Left renal pelvis (tissue), 4 donors: ENCODE results near the gene NBPF14. TPM values are rescaled to one million over a fixed set of nuclear protein-coding genes. Genes with fewer than 3 reads are reported as not detected.
A peak's percentile ranks its signal among the peaks of the same experiment; 100 is the strongest.
"Not testable (repeated sequence)": the region's sequence is repeated elsewhere in the genome, so short reads cannot be mapped to it uniquely, and the experiment has no call there.

ENCODE experiments used
- DNase-seq, 4 donors: peaks; one replicate each; pipeline ENCODE4 v3.0.0-alpha.2; 2013; ENCODE audit warnings: low read depth in 4 of 4, low spot score in 3 of 4
- polyA plus RNA-seq, 4 donors: library from polyadenylated mRNA; unstranded; fragments of 120-200 nt; gene quantifications; one replicate each; pipeline ENCODE4 v1.2.1, GENCODE V29; 2013; ENCODE audit not compliant: insufficient read length in 4 of 4

The NBPF14 gene, protein sequence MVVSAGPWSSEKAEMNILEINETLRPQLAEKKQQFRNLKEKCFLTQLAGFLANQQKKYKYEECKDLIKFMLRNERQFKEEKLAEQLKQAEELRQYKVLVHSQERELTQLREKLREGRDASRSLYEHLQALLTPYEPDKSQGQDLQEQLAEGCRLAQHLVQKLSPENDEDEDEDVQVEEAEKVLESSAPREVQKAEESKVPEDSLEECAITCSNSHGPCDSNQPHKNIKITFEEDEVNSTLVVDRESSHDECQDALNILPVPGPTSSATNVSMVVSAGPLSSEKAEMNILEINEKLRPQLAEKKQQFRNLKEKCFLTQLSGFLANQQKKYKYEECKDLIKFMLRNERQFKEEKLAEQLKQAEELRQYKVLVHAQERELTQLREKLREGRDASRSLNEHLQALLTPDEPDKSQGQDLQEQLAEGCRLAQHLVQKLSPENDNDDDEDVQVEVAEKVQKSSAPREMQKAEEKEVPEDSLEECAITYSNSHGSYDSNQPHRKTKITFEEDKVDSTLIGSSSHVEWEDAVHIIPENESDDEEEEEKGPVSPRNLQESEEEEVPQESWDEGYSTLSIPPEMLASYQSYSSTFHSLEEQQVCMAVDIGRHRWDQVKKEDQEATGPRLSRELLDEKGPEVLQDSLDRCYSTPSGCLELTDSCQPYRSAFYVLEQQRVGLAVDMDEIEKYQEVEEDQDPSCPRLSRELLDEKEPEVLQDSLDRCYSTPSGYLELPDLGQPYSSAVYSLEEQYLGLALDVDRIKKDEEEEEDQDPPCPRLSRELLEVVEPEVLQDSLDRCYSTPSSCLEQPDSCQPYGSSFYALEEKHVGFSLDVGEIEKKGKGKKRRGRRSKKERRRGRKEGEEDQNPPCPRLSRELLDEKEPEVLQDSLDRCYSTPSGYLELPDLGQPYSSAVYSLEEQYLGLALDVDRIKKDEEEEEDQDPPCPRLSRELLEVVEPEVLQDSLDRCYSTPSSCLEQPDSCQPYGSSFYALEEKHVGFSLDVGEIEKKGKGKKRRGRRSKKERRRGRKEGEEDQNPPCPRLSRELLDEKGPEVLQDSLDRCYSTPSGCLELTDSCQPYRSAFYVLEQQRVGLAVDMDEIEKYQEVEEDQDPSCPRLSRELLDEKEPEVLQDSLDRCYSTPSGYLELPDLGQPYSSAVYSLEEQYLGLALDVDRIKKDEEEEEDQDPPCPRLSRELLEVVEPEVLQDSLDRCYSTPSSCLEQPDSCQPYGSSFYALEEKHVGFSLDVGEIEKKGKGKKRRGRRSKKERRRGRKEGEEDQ (N-terminal part only)
- polyA plus RNA-seq, result 10 to 100 TPM; 27.6 to 43.5 (median 31.5) TPM

DNA sequence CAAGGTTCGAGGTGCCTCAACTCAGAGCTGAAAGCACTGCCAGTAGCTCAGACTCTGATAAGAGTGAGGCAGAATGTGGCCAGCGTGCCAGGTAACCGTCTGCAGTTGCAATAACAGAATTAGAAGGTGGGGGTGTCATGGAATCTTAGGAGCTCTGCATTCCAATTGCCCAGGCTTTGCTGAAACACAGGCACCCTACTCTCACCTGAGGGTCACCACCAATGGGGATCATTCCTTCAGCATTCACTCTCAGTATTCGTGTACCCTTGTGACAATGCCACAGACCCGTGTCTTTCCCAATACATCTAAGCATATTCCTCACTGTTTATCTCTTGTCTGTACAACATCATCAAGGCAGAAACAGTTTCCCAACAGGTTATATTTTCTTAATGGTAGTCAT lies at the start of gene NBPF14:
Gene NBPF14, minus strand, starts transcription at position 101 of the 400 bp plus-strand sequence. CDS start 294 bp downstream, outside the sequence.
- DNase-seq, result not testable (repeated sequence)

DNA sequence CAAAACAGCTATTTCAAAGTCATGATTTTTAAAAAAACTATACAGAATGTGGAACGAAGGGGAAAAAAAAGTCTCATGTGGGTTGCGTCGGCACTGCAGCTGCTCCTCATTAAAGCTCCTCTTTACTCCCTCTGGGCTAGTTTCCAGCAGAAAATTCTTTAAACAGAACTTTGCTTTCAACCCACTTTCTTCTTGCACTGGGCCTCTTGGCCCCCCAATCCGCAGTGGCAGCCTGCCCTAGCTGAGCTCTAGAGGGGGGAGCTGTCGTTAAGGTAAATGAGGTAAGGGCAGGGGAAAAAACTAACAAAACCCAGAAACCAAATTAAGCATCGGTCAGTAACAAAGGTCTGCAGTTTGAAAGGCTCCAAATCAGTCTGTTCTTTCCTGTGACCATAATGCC lies 29.6 kb upstream of the NBPF14 start:
- DNase-seq, result not testable (repeated sequence)

DNA sequence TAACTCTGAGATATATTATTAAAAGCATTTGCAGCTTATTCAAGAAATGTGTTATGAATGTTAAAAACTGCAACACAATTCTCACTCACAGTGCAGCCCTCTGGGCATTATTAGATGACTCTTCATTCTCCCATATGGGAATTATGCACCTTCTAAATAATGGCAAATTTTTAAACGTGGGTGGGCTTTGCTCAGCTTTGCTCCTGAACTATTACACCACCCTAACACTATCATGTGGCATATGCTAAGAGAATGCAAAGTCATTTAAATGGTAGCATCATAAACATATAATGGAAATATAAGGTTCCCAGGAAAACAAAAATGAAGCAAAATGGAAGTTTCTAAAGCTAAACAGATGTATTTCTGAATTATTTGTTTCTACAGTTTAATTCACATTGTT lies 22.4 kb upstream of the NBPF14 start:
- DNase-seq, result not testable (repeated sequence)

DNA sequence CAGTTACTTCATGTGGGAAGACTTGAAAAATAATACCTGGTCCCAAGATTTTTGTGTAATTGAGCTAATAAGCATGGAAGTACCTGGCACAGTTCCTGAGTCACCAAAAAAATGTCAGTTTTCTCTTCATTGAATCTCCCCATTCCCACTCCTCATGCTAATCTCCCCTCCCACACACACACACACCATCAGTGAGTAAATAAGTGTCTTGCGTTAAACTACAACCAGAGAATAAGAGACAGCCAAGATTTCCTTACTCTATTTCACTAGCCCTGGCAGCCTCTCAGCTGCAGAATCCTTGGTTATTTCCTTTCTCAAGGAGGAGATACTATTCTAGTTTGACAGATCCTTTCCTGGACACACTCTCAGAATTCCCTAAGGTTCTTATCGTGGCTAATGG lies 9.5 kb upstream of the NBPF14 start:
- DNase-seq, result peak in 1 of 4 donors; percentile 0

DNA sequence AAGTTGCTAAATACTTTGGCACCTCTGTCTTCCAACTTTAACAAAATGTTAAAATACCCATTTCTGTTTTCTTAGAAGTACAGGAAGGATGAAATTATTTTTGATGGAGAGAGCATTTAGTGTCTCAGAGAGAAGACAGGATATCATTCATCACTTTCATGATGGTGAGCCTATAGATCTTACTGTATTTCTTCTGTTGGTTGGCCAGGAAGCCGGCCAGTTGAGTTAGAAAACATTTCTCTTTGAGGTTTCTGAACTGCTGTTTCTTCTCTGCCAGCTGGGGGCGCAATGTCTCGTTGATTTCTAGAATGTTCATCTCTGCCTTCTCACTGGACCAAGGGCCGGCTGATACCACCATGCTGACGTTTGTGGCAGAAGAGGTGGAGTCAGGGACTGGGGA lies 451 bp downstream of the NBPF14 start:
- not testable (repeated sequence) for DNase-seq

DNA sequence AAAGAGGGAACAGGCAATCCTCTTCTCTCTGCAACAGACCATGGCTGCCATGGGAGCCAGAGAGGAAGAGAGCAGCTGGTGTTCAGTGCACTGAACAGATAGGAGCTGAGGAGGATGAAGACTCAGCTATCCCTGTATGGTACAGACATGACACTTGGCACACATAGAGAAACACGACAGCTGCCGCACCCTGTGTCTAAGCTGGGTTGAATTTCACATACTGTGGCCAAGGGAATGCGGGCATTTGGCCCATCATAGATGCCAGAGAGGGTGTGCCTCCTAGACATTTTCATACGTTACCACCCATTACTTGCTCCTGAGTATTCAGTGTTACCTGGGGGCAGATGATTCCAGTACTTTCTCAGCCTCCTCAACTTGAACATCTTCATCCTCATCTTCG lies 4.7 kb downstream of the NBPF14 start:
- DNase-seq, result not testable (repeated sequence)

DNA sequence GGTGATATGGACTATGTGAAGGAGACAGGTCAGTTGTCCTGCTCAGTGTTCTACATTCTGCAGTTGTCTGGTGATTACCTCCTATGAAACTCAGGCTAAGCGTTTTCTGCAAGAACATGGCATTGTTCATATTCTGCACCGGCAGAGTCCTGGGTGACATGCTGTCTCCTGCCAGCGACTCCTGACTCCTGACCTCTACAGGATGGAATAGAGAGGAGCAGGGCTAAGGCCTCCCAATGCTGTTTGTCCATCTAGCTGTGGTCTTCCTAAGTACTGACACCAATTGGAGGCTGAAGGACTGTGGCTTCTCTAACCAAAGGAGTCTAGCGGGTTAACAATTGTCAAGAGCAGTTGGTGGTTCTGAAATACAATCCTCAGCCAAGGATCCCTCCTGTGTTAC lies 63.7 kb downstream of the NBPF14 start:
- DNase-seq, result not testable (repeated sequence)

DNA sequence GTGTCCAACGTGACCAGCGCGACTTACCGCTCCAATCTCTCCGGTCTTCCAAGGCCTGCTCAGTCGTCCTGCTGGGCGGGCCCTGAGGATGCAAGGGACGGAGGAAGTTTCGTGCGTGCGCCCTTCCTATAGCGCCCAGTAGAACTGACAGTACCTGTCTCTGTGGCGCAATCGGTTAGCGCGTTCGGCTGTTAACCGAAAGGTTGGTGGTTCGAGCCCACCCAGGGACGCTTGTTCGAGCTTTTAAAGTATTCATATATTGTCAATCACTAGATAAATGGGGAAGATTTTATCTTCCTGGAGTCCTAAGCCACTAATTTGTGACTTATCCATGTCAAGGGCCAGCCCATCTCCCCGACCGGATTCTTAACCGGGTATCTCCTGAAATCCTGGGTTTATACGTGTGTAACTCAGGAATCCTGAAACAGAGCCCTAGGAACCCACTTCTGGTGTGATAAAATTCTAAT lies 66.7 kb downstream of the NBPF14 start:
- DNase-seq, result not testable (repeated sequence)

DNA sequence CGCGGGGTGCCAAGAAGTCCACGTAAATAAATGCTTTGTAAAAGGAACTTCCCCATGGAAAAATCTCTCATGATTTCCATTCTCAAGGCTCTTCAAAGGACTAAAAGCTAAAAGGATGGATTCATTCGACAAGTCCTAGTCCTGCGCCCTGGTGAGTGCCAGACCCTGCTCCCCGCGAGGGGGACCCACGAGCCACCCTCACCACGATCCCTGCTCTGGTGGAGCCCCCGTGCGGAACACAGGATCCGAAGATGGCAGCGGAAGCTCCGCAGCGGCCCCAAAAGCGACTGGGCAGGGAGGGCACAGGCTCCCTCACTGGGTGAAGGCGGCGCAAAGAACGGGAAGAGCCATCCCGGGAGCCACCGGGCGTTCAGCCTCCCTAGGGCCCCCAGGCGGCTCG lies 67.2 kb downstream of the NBPF14 start:
- not testable (repeated sequence) for DNase-seq

DNA sequence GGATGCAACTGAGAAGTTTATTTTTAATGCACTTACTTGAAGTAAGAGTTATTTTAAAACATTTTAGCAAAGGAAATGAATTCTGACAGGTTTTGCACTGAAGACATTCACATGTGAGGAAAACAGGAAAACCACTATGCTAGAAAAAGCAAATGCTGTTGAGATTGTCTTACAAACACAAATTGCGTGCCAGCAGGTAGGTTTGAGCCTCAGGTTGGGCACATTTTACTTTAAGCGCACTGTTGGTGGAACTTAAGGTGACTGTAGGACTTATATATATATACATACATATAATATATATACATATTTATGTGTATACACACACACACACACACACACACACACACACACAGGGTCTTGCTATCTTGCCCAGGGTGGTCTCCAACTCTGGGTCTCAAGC lies 69.2 kb downstream of the NBPF14 start:
- not testable (repeated sequence) for DNase-seq

DNA sequence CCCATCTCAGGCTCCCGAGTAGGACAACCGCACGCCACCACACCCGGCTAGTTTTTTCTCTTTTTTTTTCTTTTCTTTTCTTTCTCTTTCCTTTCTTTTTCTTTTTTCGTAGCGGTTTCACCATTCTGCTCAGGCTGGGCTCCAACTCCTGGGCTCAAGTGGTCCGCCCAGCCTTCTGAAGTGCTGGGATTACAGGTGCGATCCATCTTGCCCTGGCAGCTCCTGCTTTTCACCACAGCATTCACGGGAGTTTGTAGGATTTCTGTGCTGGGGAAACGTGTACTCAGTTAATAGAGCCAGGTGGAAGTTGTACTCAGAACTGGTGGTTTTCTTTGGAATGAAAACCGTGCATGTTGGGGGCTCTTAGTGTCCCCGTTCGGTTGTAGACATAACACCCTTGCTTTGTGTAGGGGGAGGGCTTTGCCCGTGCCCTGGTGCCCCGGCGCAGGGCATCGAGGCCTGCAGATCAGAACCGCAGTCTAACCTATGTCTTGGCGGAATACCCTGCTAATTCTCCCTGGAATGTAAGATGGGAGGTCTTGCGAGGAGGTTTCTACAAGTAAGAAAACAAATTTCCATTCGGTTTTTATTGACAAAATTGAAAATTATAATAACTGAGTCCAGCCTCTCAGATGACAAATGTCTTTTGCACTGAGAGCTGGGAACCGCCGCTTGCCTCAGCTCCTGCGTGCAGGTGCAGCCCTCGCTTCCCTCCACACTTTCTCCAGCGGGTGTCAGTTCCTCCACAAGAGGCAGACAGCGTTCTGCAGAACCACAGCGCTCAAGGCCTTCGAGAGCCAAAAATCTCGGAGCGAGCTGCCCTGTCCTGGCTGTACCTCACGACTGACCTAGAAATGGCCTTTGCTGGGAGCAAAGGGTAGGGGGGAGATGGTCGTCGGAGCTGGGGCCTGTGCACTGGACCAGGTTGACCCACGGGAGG lies 72.3 kb downstream of the NBPF14 start:
- DNase-seq, result not testable (repeated sequence)

DNA sequence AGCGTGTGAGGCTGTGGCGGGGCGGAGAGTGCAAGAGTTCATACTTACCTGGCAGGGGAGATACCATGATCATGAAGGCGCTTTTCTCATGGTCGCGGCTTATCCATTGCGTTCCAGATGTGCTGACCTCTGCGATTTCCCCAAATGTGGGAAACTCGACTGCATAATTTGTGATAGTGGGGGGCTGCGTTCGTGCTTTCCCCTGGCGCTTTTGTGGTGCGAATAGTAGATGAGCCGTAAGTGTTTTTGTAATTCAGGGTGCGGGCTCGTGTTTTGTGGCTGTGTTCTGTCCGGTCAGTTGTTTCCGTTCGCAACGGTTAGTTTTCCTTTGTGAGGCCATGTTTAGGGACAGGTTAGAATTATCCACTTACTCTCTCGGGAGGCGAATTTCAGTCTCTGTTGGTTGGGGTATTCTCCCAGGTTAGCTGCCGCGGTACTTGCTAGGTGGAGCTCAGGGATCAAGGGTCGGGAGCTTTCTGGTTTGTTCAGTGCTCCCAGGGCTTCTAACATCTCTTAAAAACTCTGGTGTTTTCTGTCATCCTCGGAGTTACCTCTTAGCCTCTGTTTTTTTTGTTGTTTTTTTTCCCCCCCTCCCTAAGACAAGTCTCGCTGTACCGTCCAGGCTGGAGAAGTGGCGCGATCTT lies 73.1 kb downstream of the NBPF14 start:
- DNase-seq, result peak; percentile 80 to 94 (median 86)

DNA sequence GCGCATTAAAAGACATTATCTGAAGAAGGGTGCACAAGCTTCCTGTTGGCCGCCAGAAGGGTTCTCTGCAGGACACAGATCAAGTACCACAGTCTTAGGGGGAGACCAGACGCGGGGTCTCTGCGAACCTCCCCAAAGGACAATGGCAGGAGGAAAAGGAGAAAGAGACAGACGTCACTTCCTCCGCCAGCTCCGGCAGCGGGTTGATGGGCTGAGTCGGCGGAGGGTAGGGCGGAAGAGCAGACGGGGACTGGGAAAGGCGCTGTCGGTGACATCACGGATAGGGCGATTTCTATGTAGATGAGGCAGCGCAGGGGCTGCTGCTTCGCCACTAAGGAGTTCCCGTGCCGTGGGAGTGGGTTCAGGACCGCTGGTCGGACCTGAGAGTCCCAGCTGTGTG lies 73.7 kb downstream of the NBPF14 start:
- peak; percentile 57 to 78 (median 73) for DNase-seq

DNA sequence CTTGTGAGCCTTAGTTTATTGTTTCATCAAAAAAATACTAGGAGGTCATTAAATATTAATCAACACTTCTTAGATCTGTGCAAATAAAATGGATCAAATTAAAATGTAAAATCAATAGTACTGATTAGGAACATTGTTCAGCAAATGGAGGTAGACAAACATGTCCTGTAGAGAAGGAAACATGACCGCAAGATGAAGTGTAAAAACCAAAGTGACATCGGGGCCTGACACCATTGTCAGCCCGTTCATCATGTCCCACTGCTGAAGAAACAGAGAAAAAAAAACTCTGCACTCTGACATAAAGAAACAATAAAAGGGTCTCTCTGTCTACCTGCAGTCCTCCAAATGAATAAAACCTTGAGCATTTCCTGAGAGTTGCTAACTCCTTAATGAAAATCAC lies 81.5 kb downstream of the NBPF14 start:
- DNase-seq, result not testable (repeated sequence)

DNA sequence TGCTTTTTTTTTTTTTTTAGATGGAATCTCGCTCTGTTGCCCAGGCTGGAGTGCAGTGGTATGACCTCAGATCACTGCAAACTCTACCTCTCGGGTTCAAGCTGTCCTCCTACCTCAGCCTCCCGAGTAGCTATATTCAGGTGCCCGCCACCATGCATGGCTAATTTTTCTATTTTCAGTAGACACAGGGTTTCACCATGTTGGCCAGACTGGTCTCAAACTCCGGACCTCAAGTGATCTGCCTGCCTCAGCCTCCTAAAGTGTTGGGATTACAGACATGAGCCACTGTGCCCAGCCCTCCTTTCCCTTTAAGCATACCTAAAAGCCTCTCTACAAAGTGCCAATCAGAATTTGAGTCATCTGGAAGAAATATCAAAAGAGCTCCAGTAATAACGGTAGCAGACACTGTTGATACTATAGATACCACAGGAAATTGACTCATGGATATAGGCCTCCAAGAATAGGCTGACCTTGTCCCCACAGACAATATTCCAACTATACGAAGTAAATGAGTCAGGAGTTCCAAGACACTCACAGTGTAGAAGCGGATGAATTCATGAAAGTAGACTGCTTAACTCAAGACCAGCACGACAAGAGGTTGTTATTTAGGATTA lies 83.1 kb downstream of the NBPF14 start:
- DNase-seq, result not testable (repeated sequence)

DNA sequence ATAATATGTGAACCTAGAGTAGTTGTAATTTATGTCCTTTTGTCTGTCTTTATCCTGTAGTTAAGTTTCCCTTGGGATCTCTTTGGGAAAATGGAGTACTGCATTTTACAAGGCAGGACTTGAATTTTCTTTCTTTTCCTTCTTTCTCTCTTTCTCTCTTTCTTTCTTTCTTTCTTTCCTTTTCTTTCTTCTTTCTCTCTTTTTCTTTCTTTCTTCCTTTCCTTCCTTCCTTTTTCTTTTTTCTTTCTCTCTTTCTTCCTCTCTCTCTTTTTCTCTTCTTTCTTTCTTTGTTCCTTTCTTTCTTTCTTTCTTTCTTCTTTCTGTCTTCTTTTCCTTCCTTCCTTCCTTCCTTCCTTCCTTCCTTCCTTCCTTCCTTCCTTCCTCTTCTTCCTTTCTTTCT lies 101.9 kb downstream of the NBPF14 start:
- not testable (repeated sequence) for DNase-seq

DNA sequence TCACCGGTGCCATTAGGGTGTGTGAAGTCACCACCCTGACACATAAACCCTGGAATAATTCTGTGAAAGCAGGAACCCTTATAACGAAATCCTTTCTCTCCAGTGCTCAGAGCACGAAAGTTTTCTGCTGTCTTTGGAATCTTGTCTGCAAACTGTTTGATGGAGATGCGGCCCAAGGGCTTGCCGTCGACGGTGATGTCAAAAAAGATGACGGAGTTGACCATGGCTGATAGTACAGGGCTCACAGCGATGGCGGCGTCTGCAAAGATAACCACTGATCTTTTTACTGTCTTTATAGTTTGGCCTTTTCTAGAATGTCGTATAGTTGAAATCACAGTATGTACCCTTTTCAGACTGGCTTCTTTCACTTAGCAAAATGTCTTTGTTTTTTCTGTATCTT lies 112.8 kb downstream of the NBPF14 start, which contains the start of gene PPIAL4G:
Gene PPIAL4G, minus strand, starts transcription at position 274 of the 400 bp plus-strand sequence. Its CDS starts 50 bp downstream, at position 224.
- not testable (repeated sequence) for DNase-seq
